NCI-H146 treated with DMSO at 0.1 percent for 48 hours (cell line): ENCODE measurements around the gene BTBD19.
"Not testable (repeated sequence)": the region's sequence is repeated elsewhere in the genome, so short reads cannot be mapped to it uniquely, and the experiment has no call there.

Source experiments
- DNase-seq: peaks from one replicate; lab custom pipeline; 2025; ENCODE audit not compliant: unreplicated experiment; lab: John Stamatoyannopoulos, UW

Gene BTBD19

DNA sequence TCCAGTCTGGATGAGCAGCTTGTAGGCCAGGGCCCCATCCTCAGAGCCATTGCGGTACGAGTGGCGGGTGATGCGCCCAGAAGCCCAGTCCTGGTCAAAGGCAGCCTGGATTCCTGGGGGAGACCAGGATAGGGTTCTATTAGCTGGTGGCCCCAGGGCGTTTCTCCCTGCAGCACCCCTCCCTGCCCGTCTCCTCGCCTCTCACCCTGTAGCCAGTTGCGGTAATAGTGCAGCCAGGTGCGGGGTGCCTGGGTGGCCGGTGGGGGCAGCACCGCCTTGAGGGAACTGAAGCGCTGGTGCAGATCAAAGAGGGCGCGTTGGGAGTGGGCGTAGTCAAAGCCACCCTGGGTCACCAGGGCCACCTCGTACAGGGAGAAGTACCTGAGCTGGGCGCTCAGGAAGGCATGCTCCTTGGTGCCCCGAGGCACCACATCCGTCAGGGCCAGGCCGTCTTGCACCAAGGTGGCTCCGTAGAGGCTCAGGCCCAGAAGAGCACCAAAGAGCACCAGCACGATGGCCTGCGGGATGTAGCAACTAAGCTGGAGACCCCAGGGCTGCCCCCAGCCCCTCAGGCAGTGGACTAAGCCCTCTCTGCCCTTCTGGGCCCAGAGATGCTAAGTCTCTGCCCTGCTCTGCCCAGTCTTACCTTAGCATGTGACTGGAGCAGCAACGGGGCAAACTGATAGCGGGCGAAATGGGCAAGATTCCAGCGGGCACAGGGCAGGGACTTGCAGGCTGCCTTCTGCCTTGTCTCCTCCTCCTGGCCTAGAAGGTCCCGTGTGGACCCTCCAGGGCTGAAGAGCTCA lies 19.1 kb downstream of the BTBD19 start:
- DNase-seq, result no peak

DNA sequence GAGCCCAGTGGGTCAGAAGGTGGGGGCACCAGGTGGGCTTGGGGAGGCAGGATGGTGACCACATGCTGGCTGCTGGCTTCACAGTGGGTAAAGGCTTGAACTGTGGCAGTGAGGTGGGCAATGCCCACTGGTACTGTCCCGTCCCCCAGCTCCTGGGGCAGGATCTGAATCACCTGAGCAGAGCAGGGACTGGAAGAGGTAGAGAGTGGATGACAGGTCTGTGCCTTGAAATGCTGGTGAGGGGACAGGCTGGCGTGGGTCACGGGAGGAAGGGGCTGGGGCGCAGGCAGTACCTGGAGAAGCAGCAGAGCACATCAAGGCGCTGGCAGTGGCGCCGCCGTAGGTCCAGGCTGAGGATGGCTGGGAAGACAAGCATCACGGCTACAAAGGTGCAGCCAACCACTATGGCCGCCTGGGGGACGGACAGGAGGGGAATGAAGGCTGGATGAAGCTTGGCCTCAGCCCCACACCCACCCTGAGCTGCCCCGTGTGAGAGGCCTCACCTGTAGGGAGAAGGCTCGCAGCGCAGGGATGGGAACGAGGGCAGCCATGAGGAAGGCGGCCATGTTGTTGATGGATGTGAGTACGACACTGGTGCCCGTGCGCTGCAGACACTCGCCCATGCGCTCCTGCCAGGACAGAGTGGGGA lies 19.8 kb downstream of the BTBD19 start:
- DNase-seq, result no peak

DNA sequence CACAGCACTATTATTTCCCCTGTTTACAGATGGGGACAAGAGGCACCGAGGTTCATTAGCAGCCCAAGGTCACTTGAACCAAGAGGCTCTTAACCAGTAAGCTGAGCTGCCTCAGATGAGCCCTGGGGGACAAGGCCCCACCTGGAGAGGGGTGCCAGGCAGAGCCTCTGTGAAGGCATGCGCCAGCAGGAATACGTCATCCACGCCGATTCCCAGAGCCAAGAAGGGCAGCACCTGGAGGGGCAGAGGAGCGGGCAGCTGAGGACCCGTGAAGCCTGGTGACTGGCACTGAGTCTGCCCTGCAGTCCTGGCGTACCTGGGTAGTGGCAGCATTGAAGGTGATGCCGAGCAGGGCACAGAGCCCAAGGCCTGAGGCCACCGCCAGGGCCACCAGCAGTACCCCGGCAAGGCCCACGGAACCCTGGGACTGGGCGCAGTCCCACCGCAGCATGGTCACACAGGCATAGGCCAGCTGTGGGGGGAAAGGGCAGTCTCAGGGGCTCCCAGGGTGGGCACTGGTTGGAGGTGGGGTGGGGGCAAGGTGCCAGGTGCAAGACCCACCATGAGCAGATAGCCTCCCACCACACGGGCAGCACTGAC lies 20.6 kb downstream of the BTBD19 start:
- no peak for DNase-seq

DNA sequence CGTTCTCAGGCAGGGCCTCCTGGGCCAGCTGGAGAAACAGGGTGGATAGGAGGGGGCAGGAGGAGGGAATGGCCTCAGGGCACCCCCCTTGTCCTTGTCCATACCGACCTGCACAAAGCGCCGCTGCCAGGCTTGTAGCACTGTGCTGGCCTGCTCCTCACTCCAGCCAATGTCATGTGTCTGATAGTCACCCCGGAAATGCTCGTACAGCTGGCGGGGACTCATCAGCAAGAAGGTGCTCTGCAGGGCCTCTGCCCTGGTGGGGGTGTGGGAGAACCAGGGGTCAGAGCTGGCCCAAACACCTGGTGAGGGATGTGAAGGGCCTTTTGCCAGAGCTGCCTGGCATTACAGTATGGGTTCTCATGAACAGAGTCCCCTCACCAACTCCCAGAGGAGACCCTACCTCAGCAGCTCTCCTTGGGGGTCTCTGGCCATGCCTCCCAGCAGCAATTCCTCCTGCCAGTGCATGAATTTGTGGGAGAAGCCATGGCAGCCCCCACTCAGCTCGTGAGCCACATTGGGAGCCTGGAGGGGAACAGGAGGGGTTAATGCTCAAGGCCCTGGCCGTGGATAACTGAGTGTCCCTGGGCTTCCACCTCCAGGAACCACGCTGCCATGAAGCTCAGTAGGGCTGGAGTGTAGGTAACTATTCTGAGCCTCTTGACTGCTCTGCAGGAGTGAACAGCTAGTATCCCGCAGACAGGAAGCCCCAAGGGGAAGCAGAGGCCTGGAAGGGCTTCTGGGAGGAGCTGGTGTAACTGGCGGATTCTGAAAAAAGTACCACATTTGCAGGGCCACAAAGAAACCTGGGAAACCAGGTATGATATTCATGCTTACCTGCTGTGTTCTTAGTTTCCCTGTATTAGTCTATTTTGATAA lies 21.4 kb downstream of the BTBD19 start:
- no peak for DNase-seq

DNA sequence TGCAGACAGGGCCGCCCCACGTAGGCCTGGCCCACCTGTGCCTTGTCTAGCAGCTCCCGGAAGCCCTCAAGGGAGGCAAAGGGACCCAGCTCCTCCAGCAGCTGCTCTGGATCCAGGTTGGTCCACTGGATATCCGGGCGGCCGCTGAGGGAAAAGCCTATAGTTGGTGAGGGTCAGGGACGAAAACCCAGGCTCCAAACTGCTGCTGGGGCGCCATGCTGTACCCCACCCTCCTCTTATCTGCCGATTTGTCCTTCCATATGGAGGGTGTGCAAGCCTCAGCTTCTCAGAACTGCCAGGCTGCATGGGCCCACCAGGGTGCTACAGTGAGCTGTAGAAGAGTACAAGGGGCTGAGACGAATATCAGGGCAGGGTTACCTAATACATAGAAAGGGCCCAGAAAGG lies 22.6 kb downstream of the BTBD19 start:
- DNase-seq, result no peak

DNA sequence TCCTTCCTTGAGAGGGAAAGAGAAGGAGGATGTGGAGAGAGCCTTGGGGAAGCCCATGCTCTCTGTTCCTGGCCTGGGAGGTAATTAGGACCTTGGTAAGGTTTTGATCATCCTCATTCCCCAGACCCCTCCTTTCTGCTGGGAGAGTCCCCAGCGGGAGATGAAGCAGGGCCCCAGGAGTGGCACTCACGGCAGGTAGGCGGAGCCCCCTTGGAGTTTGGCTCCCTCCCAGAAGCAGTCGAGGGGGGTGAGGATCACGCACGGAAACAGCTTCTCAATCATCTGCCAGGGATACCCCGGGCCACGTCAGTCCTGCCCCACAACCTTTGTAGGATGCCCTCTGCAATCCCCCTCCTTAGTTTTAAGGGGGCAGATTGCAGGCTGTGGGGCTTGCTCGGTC lies 23.2 kb downstream of the BTBD19 start:
- DNase-seq, result no peak

- no peak for DNase-seq
Observed at GRCh38 chr1:44832056-44832705, 23.9 kb downstream of the BTBD19 start.

GRCh38 chr1:44834328-44834727 lies 26.0 kb downstream of the BTBD19 start:
- no peak for DNase-seq

DNA sequence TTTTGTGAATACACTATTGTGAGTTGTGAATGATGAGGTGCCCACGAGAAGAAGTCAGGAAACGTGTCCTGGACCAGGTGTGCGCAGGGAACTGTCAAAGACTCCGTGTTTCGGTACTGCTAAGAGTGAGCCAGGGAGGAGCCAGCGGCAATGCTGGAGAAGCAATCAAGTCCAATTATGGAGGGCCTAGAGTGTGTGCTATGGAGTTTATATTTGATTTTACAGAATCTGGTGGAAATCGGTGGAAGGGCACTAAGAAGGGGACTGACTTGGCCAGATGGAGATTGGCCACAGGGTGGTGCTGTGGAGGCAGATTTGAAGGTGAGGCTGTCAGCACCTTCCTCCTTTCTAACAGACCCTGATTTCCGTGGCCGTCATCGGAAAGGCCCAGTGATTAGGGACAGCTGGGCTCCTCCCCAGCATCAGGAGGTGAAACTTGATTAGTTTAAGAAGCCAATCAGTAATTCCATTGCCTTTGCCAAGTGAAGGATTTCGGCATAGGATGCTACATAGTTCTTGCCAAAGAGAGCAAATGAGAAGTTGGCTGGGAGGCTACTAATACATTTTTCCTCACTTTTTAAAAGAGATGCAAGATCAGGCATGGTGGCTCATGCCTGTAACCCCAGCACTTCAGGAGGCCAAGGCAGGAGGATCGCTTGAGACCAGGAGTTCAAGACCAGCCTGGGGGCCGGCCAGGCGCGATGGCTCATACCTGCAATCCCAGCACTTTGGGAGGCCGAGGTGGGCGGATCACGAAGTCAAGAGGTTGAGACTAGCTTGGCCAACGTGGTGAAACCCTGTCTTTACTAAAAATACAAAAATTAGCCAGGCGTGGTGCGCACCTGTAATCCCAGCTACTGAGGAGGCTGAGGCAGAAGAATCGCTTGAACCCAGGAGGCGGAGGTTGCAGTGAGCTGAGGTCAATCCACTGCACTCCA lies 27.7 kb downstream of the BTBD19 start:
- DNase-seq, result peak; percentile 21

DNA sequence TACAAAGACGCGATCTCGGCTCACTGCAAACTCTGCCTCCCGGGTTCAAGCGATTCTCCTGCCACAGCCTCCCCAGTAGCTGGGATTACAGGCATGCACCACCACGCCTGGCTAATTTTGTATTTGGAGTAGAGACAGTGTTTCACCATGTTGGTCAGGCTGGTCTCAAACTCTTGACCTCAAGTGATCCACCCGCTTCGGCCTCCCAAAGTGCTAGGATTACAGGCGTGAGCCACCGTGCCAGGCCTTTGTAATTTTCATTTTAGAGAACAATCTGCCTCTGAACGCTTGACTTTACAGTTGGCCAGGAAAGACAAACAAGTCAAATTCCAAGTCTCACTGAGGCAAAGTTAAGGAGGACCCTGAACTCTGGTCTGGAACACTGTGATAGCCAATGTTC lies 30.0 kb downstream of the BTBD19 start:
- DNase-seq, result not testable (repeated sequence)

- DNase-seq, result no peak
Observed at GRCh38 chr1:44839576-44839975, 31.3 kb downstream of the BTBD19 start.

GRCh38 chr1:44842486-44842861 lies 34.2 kb downstream of the BTBD19 start:
- no peak for DNase-seq

- peak; percentile 53 for DNase-seq
Observed at GRCh38 chr1:44842862-44843655, 34.7 kb downstream of the BTBD19 start, which contains the start of gene PTCH2. Gene PTCH2, minus strand, starts transcription at chr1:44843253. Its CDS starts 321 bp downstream, at chr1:44842932.

- DNase-seq, result no peak
Observed at GRCh38 chr1:44846985-44847384, 38.7 kb downstream of the BTBD19 start.

GRCh38 chr1:44847845-44848244 lies 39.5 kb downstream of the BTBD19 start:
- DNase-seq, result no peak

- DNase-seq, result no peak
Observed at GRCh38 chr1:44848456-44849181, 40.3 kb downstream of the BTBD19 start.

- no peak for DNase-seq
Observed at GRCh38 chr1:44849575-44850132, 41.3 kb downstream of the BTBD19 start.

DNA sequence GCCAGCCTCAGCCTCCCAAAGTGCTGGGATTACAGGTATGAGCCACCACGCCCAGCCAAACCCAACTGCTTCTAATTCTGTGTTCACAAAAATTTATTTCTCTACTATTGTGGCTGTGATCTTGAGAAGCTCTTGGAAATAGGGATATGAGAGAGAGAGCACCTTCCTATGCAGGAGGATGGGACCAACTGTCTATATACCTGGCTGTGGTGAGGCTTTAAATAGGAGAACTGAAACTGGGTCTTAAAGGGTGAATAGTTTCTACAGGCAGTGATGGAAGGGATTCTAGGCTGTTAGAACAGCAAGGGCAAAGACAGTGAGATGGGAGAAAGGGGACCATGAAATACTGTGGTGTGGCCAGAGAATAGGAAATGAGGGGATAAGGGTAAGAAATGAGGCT lies 43.0 kb downstream of the BTBD19 start:
- DNase-seq, result no peak
